MG63 (cell line): ENCODE measurements around the gene FRMPD2. TPM values are rescaled to one million over a fixed set of nuclear protein-coding genes. Genes with fewer than 3 reads are reported as not detected.
"Not testable (repeated sequence)": the region's sequence is repeated elsewhere in the genome, so short reads cannot be mapped to it uniquely, and the experiment has no call there.

Source experiments
- DNase-seq: peaks from one replicate; pipeline ENCODE4 v3.0.0-alpha.2; 2020
- H3K27me3 ChIP-seq: fragments of 250-450 bp; sonication (Bioruptor Pico); 2 replicates; pipeline ENCODE4 v1.5.1; 2020; ENCODE audit warnings: mild to moderate bottlenecking, moderate library complexity
- H3K36me3 ChIP-seq: fragments of 250-450 bp; sonication (Bioruptor Pico); 2 replicates; pipeline ENCODE4 v1.5.1; 2020; ENCODE audit warnings: mild to moderate bottlenecking, moderate library complexity
- H3K4me3 ChIP-seq: fragments of 250-450 bp; sonication (Bioruptor Pico); 2 replicates; pipeline ENCODE4 v1.5.1; 2020; ENCODE audit warnings: mild to moderate bottlenecking, moderate library complexity
- H3K9me3 ChIP-seq: fragments of 250-450 bp; sonication (Bioruptor Pico); 2 replicates; pipeline ENCODE4 v1.5.1; 2020; ENCODE audit warnings: mild to moderate bottlenecking, moderate library complexity
- total RNA-seq: library from RNA; depleted of rRNA; stranded (reverse); fragments of >200 nt; shearing (Covaris generic); gene quantifications from 2 replicates; pipeline ENCODE4 v1.2.3, GENCODE V29; 2014; ENCODE audit warnings: low replicate concordance

The FRMPD2 gene
- total RNA-seq, 1 experiment from 2014 or later, result 1.2 TPM

DNA sequence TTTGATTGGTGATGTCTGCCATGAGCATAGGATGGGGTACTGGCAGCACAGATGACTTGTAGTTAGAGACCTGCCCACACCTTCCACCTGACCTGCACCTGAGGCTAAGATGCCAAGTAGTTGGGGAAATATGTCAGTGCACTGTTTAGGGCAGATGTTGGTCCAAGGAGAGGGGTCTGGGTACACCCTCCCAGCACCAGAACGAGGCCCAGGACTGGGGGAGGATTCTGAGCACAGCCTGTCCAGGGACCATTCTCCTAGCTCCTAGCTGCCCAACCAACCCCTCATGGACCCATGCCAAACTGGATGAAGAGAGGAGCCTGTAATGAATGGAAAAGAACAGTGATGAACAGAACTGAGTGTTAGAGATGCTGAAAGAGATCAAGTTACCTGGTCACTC lies 28.0 kb downstream of the FRMPD2 start:
- no peak for DNase-seq
- no peak overlapping the region for H3K4me3 ChIP-seq
- no peaks in the 10 kb centered on the region for H3K36me3 ChIP-seq
- H3K9me3 ChIP-seq, result no peaks in the 10 kb centered on the region
- H3K27me3 ChIP-seq, result no peaks in the 10 kb centered on the region

DNA sequence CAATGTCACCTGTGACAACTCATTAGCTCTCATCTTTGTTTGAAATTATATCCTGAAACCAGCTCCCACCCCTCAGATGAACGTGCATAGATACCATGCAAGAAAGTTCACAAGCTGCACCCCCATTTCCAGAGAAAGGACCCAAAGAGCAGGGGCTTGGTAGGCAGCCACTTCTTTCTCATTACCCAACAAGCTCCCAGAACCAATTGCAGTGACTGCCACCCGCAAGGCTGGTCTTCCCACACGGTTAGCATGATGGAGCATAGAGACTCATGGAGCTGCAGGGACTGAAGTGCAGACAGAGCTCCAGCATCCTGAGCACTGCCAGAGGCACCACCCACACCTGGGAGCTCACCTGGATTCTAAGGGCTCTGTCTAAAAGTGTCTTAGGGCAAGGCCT lies 28.5 kb downstream of the FRMPD2 start:
- DNase-seq, result no peak
- no peaks in the 10 kb centered on the region for H3K9me3 ChIP-seq
- H3K4me3 ChIP-seq, result no peak overlapping the region
- H3K36me3 ChIP-seq, result no peaks in the 10 kb centered on the region
- no peaks in the 10 kb centered on the region for H3K27me3 ChIP-seq

DNA sequence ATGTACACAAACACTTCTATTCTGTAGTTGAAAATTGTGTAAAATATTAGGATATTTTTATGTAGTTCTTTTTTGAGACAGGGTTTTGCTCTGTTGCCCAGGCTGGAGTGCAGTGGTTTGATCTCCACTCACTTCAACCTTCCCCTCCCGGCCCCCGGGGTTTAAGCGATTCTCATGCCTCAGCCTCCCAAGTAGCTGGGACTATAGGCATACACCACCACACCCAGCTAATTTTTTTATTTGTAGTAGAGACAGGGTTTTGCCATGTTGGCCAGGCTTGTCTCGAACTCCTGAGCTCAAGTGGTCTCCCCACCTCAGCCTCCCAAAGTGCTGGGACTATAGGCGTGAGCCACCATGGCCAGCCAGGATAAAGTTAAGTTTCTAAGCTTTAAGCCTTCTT lies 30.6 kb downstream of the FRMPD2 start:
- H3K27me3 ChIP-seq, DNase-seq, H3K4me3 ChIP-seq, H3K36me3 ChIP-seq, H3K9me3 ChIP-seq: not testable (repeated sequence)

DNA sequence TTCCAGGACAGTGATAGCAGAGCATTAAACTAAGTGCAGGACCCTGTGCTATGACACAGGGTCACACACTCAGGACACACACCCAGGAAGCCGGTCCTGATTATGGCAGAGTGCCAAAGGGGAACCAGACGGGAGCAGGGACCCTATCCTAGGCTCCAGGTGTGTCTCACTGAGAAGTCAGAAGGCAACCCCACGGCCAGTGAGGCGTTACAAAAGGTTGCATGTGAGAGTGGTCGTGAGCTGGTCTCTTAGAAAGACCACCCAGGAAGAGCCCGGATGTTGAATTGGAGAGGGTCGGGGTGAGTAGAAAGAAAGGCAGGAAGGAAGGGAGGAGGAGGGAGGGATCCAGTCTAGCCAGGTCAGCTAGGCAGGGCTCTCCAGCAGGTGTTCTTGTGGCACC lies 31.0 kb downstream of the FRMPD2 start:
- Histone ChIP-seq H3K27me3 (no peaks in the 10 kb centered on the region), H3K36me3 (no peaks in the 10 kb centered on the region), H3K4me3 (no peak overlapping the region), H3K9me3 (no peaks in the 10 kb centered on the region)
- DNase-seq, result no peak

DNA sequence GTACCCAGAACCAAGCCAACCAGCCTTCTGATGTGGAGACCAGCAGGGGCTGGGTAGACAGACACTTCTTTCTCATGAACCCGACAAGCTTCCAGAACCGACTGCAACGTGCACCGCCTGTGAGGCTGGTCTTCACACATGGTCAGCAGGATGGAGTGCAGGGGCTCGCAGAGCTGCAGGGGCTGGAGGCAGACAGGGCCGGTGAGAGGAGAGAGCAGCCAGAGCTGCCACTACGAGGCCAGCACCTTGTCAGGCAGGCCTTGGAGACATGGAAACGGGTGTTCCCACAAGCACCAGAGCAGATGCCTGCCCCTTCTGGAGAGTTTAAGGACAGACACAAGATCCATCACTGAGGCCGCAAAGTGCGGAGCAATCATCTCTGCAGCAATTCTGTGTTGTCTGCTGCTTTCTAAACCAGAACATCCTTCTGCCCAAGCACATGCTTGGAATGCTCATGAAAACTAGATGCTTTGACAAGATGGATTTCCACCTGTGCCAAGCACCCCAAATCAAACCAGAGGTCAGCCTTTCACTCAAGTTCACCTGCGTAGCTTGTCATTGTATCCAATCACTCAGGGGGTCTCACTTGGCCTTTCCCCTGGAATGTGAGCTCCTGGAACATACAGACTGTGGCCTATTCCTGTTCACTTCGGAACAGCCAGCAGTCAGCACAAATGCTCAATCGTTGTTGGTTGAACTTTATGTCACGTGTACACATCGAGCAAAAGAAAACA lies 32.2 kb downstream of the FRMPD2 start:
- Histone ChIP-seq H3K9me3 (no peaks in the 10 kb centered on the region), H3K4me3 (no peak overlapping the region), H3K36me3 (no peaks in the 10 kb centered on the region), H3K27me3 (no peaks in the 10 kb centered on the region)
- no peak for DNase-seq

DNA sequence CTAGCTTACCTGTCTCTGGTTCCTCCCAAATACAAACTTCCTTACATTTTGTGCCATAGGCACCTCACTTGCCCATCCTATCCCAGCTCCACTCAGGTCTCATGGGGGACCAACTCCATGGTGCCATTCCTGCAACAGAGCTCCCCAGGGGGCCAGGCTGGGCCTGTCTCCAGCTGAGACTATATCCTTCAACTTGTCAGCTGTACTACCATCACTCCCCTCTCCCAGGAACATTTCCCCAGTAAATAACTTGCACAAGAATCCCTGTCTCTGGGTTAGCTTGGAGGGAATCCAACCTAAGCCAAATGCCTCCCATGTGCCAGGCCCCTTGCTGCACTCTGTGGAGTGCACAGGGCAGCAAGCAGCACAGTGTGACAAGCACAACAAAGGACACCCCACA lies 33.2 kb downstream of the FRMPD2 start:
- Histone ChIP-seq H3K4me3 (no peak overlapping the region), H3K36me3 (no peaks in the 10 kb centered on the region), H3K27me3 (no peaks in the 10 kb centered on the region), H3K9me3 (no peaks in the 10 kb centered on the region)
- DNase-seq, result no peak

DNA sequence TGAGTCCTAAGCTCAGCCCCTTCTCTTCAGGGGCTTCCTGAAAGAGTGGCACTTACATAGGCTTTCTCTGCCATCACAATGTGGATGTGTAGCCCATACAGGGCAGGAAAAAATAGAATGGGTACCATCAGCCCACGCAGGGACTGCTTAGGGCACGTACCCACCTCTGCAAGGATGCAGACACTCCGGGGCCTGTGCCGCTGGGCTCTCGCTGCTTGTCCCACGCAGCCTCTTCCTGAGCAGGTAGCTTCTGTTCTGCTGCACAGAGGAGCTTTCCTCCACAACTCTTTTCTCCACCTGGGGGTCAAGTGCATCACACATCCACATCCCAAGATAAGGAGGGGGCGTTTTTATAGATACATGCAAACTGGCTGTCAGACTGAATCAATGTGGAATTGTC lies 34.3 kb downstream of the FRMPD2 start:
- DNase-seq, result no peak
- Histone ChIP-seq H3K27me3 (no peaks in the 10 kb centered on the region), H3K36me3 (no peaks in the 10 kb centered on the region), H3K9me3 (no peaks in the 10 kb centered on the region), H3K4me3 (no peak overlapping the region)

DNA sequence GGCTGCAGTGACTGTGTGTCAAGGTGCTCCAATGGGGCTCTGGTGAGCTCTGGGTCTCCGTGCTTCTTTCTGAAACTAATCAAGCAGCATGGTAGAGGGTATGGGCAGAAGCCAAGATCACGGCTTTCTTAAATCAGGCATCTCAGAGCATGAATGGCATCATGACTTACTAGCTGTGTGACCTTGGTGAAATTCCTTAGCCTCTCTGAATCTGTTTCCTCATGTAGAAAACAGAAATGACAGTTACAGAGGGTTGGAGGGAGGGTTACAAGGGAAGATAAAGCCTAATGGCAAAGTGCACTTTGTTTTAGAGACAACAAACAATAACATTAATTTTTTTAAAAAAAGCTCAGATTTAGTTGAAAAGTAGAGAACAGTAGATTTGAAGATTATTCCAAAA lies 34.9 kb downstream of the FRMPD2 start:
- H3K9me3 ChIP-seq, result no peaks in the 10 kb centered on the region
- no peaks in the 10 kb centered on the region for H3K27me3 ChIP-seq
- H3K4me3 ChIP-seq, result no peak overlapping the region
- no peak for DNase-seq
- H3K36me3 ChIP-seq, result no peaks in the 10 kb centered on the region

DNA sequence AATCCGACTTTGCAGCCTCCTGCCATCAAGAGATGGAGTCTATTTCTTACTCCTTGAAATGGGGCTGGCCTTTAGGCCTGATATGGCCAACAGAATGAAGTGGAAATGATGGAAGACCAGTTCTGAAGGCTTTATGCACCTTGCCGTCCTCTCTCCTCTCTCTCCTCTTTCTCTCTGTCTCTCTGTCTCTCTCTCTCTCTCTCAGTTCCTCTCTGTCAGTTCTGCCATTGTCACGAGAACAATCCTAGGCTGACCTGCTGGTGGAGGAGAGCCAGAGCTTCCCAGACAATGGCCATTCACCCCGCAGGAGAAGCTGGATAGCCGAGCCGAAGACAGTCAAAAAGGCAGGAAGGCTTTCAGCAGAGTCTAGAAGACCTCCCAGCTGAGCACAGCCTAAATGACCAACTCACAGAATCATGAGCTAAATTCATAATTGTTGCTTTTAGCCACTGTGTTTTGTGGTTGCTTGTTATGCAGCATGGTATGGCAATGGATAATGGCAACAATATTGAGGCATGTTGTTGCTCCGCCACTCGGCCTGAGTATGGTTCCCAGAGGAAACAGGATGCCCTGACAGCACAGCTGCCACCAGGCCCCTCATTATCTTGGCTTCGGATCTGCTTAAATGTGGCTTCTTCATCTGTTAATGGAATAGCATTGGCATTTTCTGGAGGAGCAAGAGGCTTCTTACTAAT lies 35.5 kb downstream of the FRMPD2 start:
- Histone ChIP-seq H3K9me3 (no peaks in the 10 kb centered on the region), H3K4me3 (no peak overlapping the region), H3K36me3 (no peaks in the 10 kb centered on the region), H3K27me3 (no peaks in the 10 kb centered on the region)
- no peak for DNase-seq

DNA sequence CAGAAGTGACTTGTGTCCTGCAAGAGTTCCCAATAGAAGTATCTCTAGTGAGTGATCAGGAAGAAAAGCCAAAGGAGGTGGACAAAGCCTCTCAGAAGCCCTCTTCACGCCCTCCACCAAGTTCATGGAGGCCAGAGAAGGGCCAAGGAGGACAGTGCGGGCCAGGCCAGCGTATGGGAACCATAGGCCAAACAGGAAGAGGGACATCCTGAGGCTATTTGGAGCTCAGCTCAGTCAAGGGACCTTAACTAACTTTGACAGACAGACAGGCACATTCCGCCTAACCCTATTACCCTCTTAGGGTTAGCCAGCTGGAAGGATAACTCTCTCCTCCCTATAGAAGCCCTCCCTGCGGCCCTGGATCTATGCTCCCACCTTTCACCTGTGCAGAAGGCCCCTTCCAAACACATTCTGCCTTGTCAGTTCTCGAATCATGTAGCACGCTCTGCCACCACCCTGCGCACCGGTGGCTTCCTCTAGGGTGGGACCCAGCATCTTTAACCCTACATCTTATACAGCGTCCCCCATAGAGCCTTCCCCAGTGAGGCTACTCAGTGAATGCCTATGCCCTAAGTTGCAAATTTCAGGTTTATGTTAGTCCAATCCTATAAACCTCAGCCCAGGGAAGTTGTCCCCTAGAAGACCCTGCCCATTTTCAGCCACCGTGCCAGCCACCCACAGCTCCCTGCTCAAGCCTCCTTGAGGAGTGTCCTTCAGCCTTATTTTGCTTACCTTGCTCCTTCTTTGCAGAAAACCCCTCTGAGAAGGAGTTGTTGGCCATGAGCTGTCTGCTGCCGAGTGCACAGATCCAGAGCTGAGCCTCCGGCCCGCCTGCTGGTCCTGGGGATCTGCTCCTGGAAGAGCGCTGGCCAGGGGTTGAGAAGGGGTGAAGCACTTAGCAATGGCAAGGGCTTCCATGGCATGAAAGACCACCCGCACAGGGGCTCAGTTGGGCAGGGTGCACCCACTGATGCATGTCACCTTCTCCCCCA lies 36.9 kb downstream of the FRMPD2 start:
- Histone ChIP-seq H3K4me3 (no peak overlapping the region), H3K9me3 (no peaks in the 10 kb centered on the region), H3K27me3 (no peaks in the 10 kb centered on the region), H3K36me3 (no peaks in the 10 kb centered on the region)
- no peak for DNase-seq

DNA sequence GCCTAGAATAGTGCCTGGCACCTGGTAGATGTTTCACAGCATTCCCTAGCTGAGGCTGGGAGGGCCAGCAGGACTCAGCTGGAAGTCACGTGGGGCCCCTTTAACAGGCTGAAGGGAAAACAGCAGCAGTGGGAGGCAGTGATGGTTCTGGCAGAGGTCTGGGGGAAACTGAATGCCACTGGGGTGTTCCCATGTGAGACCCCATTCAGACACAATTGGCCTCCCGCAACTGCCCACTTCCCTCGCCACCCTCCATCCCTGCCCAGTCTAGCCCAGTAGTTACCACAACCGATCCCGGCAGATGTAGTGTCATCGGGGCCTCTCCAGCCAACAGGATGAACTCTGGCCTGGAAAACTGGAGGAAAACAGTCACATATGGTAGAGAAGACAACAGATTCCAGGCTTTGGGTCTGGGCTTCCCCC lies 38.3 kb downstream of the FRMPD2 start:
- Histone ChIP-seq H3K27me3 (no peaks in the 10 kb centered on the region), H3K9me3 (no peaks in the 10 kb centered on the region)

DNA sequence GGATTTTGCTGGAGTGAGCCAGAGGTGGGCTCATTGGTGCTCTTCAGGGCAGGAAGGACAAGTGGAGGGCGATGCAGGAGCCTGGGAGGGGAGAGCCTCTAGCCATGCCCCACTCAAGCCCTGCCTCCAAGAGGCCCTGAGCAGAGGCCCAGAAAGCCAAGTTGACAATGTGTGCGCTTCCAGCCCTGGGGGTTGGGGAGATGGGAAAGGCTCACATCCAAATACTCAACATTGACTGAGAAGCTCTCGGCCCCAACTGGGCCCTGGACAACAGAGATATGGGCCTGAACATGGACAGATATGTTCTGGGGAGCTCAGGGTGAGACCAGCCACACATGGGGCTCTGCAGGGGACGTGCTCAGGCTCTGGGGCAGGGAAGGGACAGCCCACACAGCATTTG lies 39.0 kb downstream of the FRMPD2 start:
- Histone ChIP-seq H3K27me3 (no peaks in the 10 kb centered on the region; the same call in 1 of the 2 replicates), H3K4me3 (no peak overlapping the region), H3K36me3 (no peaks in the 10 kb centered on the region), H3K9me3 (no peaks in the 10 kb centered on the region)
- no peak for DNase-seq

More for the DNA sequence above, 38.3 kb downstream of the FRMPD2 start:
- no peaks in the 10 kb centered on the region for H3K36me3 ChIP-seq
- no peak overlapping the region for H3K4me3 ChIP-seq
- DNase-seq, result no peak

DNA sequence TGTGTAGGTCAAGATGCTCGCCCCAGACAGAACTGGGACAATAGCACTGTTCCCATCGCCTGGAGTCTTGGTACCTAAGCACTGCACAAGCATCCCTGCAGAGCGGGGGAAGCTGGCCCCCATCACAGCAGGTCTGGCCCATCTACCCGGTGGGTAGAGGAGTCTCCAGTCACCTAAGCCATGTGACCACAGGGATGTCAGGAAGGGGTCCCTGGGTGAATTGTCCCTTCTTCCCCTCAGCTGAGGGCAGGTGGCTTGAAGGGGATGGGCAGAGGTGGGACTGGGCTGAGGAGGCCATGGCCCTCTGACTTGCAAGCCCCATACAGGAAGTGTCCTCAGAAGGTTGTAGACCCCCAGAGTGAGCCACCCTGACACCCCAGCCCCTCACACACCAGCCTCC lies 39.7 kb downstream of the FRMPD2 start:
- Histone ChIP-seq H3K9me3 (no peaks in the 10 kb centered on the region), H3K36me3 (no peaks in the 10 kb centered on the region), H3K27me3 (no peaks in the 10 kb centered on the region; the same call in 1 of the 2 replicates), H3K4me3 (no peak overlapping the region)
- DNase-seq, result no peak

DNA sequence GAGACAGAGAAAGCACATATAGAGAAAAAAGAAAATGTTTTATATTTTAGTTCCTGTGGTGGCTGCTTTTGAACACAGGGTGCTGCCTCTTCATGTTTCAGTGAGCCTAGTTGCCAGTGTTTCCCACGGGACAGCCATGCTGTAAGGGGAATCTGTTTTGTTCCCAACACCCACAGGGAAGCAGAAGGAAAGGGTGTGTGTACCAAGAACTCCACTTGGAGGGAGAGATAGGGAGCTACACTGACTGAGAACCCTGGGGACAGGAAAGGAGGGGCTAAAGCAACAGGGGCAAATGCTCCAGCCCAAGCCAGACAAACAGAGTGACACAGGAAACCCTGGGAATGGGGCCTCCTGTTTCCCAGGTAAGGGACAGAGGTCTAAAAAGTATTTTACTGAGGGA lies 40.2 kb downstream of the FRMPD2 start:
- Histone ChIP-seq H3K4me3 (no peak overlapping the region), H3K27me3 (no peaks in the 10 kb centered on the region; the same call in 1 of the 2 replicates), H3K36me3 (no peaks in the 10 kb centered on the region), H3K9me3 (no peaks in the 10 kb centered on the region)
- no peak for DNase-seq

DNA sequence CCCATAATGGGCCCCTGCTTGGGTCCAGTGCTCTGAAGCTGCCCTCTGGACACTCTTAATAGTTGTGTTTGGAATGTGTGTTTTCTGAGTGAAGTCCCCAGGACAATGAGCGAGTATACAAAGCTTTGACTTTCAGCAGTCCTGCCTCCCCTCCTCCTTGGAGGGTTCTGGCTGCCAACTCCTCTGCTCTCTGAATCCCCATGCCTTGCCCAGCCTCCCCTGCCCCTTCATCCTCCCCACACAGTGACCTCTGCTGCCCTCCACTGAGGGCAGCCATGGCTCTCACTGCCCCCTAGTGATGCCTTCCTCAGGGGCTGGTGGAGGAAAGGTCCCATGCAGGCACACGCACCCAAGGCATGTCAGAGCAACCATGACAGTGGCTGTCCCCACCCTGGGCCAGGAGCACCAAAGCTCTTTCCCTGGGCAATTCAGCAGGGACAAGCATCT lies 40.9 kb downstream of the FRMPD2 start:
- no peak for DNase-seq
- H3K9me3 ChIP-seq, result no peaks in the 10 kb centered on the region
- H3K36me3 ChIP-seq, result no peaks in the 10 kb centered on the region
- no peak overlapping the region for H3K4me3 ChIP-seq
- H3K27me3 ChIP-seq, result no peaks in the 10 kb centered on the region; the same call in 1 of the 2 replicates

DNA sequence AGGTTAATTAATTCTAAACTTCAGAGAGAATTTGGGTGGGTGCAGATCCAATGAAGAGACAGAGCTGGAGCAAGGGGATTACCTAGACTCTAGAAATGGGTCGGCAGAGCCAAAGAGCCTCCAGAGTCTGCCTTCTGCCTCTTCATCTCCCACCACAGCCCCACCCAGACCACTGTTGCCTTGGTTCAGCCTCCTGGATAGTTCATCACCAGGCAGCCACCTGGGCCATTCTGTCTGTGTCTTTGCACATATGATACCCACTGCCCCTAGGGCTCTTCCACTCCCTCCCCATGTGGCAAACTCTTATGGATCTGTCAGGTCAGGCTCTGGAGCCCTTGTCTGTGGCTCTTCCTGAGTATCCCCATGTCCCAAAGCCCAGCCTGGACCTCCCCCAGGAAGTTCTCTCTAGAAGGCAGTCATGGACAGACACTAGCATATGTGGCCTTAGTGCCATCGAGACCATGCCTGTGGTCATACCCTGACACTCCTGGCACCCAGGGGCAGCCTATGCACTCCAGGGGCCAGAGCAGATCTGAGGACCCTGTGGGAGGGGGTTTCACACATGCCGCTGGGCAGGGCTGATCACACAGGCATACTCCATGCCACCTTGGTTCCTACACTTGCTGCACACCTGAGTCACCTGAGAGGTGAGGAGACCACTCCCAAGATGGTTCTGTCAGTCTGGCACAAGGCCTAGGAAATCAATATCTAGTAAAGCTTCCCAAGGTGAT lies 41.6 kb downstream of the FRMPD2 start:
- Histone ChIP-seq H3K27me3 (peaks cover 3% of the 10 kb centered on the region; the same call in 1 of the 2 replicates), H3K4me3 (no peak overlapping the region), H3K36me3 (no peaks in the 10 kb centered on the region), H3K9me3 (no peaks in the 10 kb centered on the region)
- DNase-seq, result no peak
